Endothelial cell of umbilical vein (primary cell): Measurements from ENCODE around the gene EDAR. TPM values are rescaled to one million over a fixed set of nuclear protein-coding genes. Genes with fewer than 3 reads are reported as not detected.

Experiments used
- BruUV-seq: library from RNA; stranded (reverse); fragments of 400-500 nt; replicated peaks from 2 replicates; lab custom pipeline; 2021; lab: Mats Ljungman, UMichigan
- CTCF ChIA-PET: fragments of 300-600, 350-600 bp; sonication (Branson Sonifier 250); formaldehyde crosslinking; loops from one replicate; lab custom pipeline; 2021; ENCODE audit warnings: antibody characterized with exemption, inconsistent platforms; lab: Charles Lee
- POLR2A ChIA-PET: fragments of 300-600, 350-600 bp; sonication (Branson Sonifier 250); formaldehyde crosslinking; loops from one replicate; lab custom pipeline; 2021; ENCODE audit warnings: antibody characterized with exemption, inconsistent platforms; lab: Charles Lee
- DNase-seq: peaks from one replicate; pipeline ENCODE4 v3.0.0-alpha.2; 2011; ENCODE audit warnings: low read depth, low spot score
- FAIRE-seq: peaks from 2 replicates; lab custom pipeline; 2011; peaks lifted over from hg19 to GRCh38; lab: Jason Lieb, UNC
- H2AFZ ChIP-seq: 2 replicates; pipeline ENCODE4 v1.6.0; 2012; ENCODE audit warnings: low read depth, low read length, control low read depth, inconsistent platforms
- H3K27ac ChIP-seq: 2 replicates; pipeline ENCODE4 v1.5.1; 2011; ENCODE audit warnings: low read depth, mild to moderate bottlenecking, control low read depth, low read length, moderate library complexity; ENCODE audit not compliant: insufficient read depth
- H3K27me3 ChIP-seq, 2 experiments: 2 replicates each; pipeline versions ENCODE4 v1.6.0 to v1.6.1; 2011; ENCODE audit warnings: low read length in 2 of 2, mixed read lengths in 1 of 2; ENCODE audit not compliant: control insufficient read depth in 2 of 2, insufficient read depth in 2 of 2
- H3K36me3 ChIP-seq, 2 experiments: 2 replicates in 1 of 2; 3 replicates in 1 of 2; pipeline ENCODE4 v1.5.1; 2011; ENCODE audit warnings: low read length in 2 of 2, mild to moderate bottlenecking in 1 of 2, moderate library complexity in 1 of 2; ENCODE audit not compliant: control insufficient read depth in 2 of 2, insufficient read depth in 2 of 2; ENCODE audit errors: extremely low read depth in 1 of 2
- H3K4me1 ChIP-seq: 3 replicates; pipeline ENCODE4 v1.5.1; 2011; ENCODE audit warnings: mild to moderate bottlenecking, low read length; ENCODE audit not compliant: control insufficient read depth, insufficient read depth; ENCODE audit errors: extremely low read depth
- H3K4me2 ChIP-seq: 2 replicates; pipeline ENCODE4 v1.6.1; 2011; ENCODE audit warnings: low read length, control low read depth, mixed read lengths; ENCODE audit not compliant: insufficient read depth
- H3K4me3 ChIP-seq, 3 experiments: fragments of 200-600 bp in 1 of 3; sonication (generic), shearing (Covaris generic) in 1 of 3; replicated peaks in 1 of 3; 2 replicates each; pipeline ENCODE4 v1.5.1; 2011 to 2016; ENCODE audit warnings: control low read depth in 3 of 3, low read length in 3 of 3, mild to moderate bottlenecking in 2 of 3, inconsistent platforms in 1 of 3, low read depth in 1 of 3, moderate library complexity in 1 of 3; ENCODE audit not compliant: insufficient read depth in 1 of 3
- H3K79me2 ChIP-seq: 2 replicates; pipeline ENCODE4 v1.6.0; 2012; ENCODE audit warnings: low read length, inconsistent platforms; ENCODE audit not compliant: control insufficient read depth, insufficient read depth
- H3K9ac ChIP-seq: replicated peaks from 2 replicates; pipeline ENCODE3; 2011; ENCODE audit warnings: low read length, control low read depth; ENCODE audit not compliant: insufficient read depth; ENCODE audit errors: extremely low read depth
- H3K9me1 ChIP-seq: replicated peaks from 3 replicates; pipeline ENCODE4 v1.6.0; 2011; ENCODE audit warnings: mild to moderate bottlenecking, low read length; ENCODE audit not compliant: control insufficient read depth, insufficient read depth; ENCODE audit errors: extremely low read depth
- H3K9me3 ChIP-seq: replicated peaks from 2 replicates; pipeline ENCODE4 v1.5.1; 2012; ENCODE audit warnings: low read length, inconsistent platforms; ENCODE audit not compliant: control insufficient read depth, insufficient read depth
- H4K20me1 ChIP-seq: replicated peaks from 2 replicates; pipeline ENCODE3; 2011; ENCODE audit warnings: mild to moderate bottlenecking, low read length; ENCODE audit not compliant: control insufficient read depth, insufficient read depth; ENCODE audit errors: extremely low read depth
- EZH2 ChIP-seq: IDR thresholded peaks from 2 replicates; pipeline ENCODE4 v1.6.1; 2012; ENCODE audit warnings: borderline replicate concordance, low read depth, mild to moderate bottlenecking, moderate library complexity, low read length, inconsistent platforms; ENCODE audit not compliant: severe bottlenecking
- FOS ChIP-seq: IDR thresholded peaks from 2 replicates; pipeline ENCODE4 v1.6.1; 2011; ENCODE audit warnings: mild to moderate bottlenecking, low read length, moderate library complexity, borderline replicate concordance; ENCODE audit not compliant: insufficient read depth
- GATA2 ChIP-seq: IDR thresholded peaks from 2 replicates; pipeline ENCODE4 v1.7.0; 2011; ENCODE audit warnings: low read depth, mild to moderate bottlenecking, moderate library complexity, mixed read lengths, low read length; ENCODE audit not compliant: insufficient read length, insufficient read depth
- JUN ChIP-seq: IDR thresholded peaks from 2 replicates; pipeline ENCODE4 v1.6.1; 2011; ENCODE audit warnings: borderline replicate concordance, low read depth; ENCODE audit not compliant: insufficient read length, insufficient read depth
- MYC ChIP-seq: IDR thresholded peaks from one replicate; pipeline ENCODE4 v1.6.1; 2011; ENCODE audit warnings: mild to moderate bottlenecking, low read depth, low read length
- POLR2A ChIP-seq: IDR thresholded peaks from 2 replicates; pipeline ENCODE4 v1.6.1; 2012; ENCODE audit warnings: low read depth, mild to moderate bottlenecking, control low read depth, low read length
- POLR2AphosphoS5 ChIP-seq: IDR thresholded peaks from 2 replicates; pipeline ENCODE4 v1.6.1; 2012; ENCODE audit warnings: low read depth, mild to moderate bottlenecking, control low read depth, low read length, moderate library complexity; ENCODE audit not compliant: insufficient read depth
- dilution Hi-C: fragments of 300-500 bp; cut with MboI; formaldehyde crosslinking; loops from one replicate; pipeline ENCODE4 v1.15.0; 2019; ENCODE audit warnings: low sequenced_read_pairs; ENCODE audit not compliant: extremely low pct_ligation_motif_present
- intact Hi-C: fragments of 100-400 bp; cut with micrococcal nuclease; formaldehyde crosslinking; loops from one replicate; pipeline ENCODE4 v1.10.0; 2022
- polyA plus RNA-seq, 4 experiments: library from polyadenylated mRNA; depleted of rRNA in 3 of 4; stranded (reverse) in 3 of 4; unstranded in 1 of 4; fragments of >200 nt; gene quantifications; 2 replicates each; pipeline versions ENCODE4 v1.2.1 to v1.2.3, GENCODE V29; 2011 to 2012; ENCODE audit warnings: missing spikeins in 1 of 4
- total RNA-seq: library from RNA; stranded (reverse); gene quantifications from 2 replicates; pipeline ENCODE4 v1.2.3, GENCODE V29; 2021
- TF ChIP-seq, protein P1 (sequence below), 2 donors: IDR thresholded peaks; 1 replicate in 1 of 2; 2 replicates in 1 of 2; pipeline ENCODE4 v1.5.1; 2011; ENCODE audit warnings: low read length in 2 of 2, mild to moderate bottlenecking in 2 of 2, moderate library complexity in 2 of 2, control low read depth in 1 of 2, inconsistent platforms in 1 of 2, low read depth in 1 of 2; ENCODE audit not compliant: insufficient read depth in 1 of 2; ENCODE audit errors: extremely low read depth in 1 of 2
- TF ChIP-seq, protein P2 (sequence below): IDR thresholded peaks from 2 replicates; pipeline ENCODE4 v1.6.1; 2011; ENCODE audit not compliant: insufficient read depth, insufficient read length

EDAR gene
- total and polyA plus RNA-seq, 2 donors (not counting 3 experiments of a cell fraction or from before 2014, with no cell fraction given): not detected

DNA sequence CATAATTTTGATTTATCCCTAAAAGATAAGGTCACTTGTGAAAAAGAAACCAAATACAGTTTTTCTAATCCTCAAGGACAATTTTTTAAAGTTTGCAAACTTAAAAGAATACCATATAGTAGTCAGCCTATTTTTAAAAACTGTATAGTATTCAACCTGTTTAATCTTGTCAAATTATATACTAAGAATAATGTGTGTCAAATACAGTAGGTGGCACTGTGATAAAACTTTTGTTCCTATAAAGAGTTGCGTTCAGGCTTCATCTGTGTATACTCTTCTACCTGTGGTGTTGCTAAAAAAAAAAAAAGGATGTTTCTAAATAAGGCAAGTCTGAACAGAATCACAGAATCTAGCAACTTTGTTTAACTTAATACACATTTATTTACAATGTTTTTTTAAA, 133.8 kb downstream of the EDAR start:
- DNase-seq (peak; percentile 24), FAIRE-seq (peak; percentile 44)
- no peak overlapping the region for H3K27ac ChIP-seq
- TF ChIP-seq GATA2: no peak
- TF ChIP-seq POLR2AphosphoS5: no peak
- TF ChIP-seq, protein P1, sequence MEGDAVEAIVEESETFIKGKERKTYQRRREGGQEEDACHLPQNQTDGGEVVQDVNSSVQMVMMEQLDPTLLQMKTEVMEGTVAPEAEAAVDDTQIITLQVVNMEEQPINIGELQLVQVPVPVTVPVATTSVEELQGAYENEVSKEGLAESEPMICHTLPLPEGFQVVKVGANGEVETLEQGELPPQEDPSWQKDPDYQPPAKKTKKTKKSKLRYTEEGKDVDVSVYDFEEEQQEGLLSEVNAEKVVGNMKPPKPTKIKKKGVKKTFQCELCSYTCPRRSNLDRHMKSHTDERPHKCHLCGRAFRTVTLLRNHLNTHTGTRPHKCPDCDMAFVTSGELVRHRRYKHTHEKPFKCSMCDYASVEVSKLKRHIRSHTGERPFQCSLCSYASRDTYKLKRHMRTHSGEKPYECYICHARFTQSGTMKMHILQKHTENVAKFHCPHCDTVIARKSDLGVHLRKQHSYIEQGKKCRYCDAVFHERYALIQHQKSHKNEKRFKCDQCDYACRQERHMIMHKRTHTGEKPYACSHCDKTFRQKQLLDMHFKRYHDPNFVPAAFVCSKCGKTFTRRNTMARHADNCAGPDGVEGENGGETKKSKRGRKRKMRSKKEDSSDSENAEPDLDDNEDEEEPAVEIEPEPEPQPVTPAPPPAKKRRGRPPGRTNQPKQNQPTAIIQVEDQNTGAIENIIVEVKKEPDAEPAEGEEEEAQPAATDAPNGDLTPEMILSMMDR (IDR thresholded peaks at IDR 0.05; ENCODE audit: extremely low read depth in 1 of 2, insufficient read depth in 1 of 2, low read depth in 1 of 2, low read length in 2 of 2): no peak
- TF ChIP-seq JUN: no peak
- no peak for TF ChIP-seq POLR2A
- no peak for TF ChIP-seq EZH2
- no peak for TF ChIP-seq MYC
- no peak for TF ChIP-seq FOS
- TF ChIP-seq, protein P2, sequence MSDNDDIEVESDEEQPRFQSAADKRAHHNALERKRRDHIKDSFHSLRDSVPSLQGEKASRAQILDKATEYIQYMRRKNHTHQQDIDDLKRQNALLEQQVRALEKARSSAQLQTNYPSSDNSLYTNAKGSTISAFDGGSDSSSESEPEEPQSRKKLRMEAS: no peak
- no peak overlapping the region for H3K4me3 ChIP-seq
- H3K9me3 ChIP-seq: no peaks in the 10 kb centered on the region
- no peak overlapping the region for H2AFZ ChIP-seq
- intact Hi-C loops: no loop called here
- H3K9ac ChIP-seq: no peak overlapping the region
- no peak overlapping the region for H3K4me2 ChIP-seq
- H4K20me1 ChIP-seq: no peaks in the 10 kb centered on the region
- no peaks in the 10 kb centered on the region for H3K79me2 ChIP-seq
- H3K9me1 ChIP-seq: no peaks in the 10 kb centered on the region
- POLR2A ChIA-PET: no interaction called here
- CTCF ChIA-PET: interaction anchor here (0.7 to 2.5 kb wide), 3 partner anchors 654 to 655 kb away, joined by 3 to 10 read pairs (median 3); no protein-coding TSS in a partner anchor
- dilution Hi-C loops: no loop called here
- no peaks in the 10 kb centered on the region for H3K4me1 ChIP-seq
- no peaks in the 10 kb centered on the region for H3K27me3 ChIP-seq
- H3K36me3 ChIP-seq: peaks cover 0 to 2% of the 10 kb centered on the region in 2 experiments
- BruUV-seq: no TSS peak
